HG03460 (cell line): ENCODE measurements around the gene SCT.

ENCODE experiments used
- ATAC-seq: cut with Tn5 transposase; IDR thresholded peaks from one replicate; pipeline ENCODE4 v1.9.1; 2021; ENCODE audit not compliant: unreplicated experiment

The SCT gene

DNA sequence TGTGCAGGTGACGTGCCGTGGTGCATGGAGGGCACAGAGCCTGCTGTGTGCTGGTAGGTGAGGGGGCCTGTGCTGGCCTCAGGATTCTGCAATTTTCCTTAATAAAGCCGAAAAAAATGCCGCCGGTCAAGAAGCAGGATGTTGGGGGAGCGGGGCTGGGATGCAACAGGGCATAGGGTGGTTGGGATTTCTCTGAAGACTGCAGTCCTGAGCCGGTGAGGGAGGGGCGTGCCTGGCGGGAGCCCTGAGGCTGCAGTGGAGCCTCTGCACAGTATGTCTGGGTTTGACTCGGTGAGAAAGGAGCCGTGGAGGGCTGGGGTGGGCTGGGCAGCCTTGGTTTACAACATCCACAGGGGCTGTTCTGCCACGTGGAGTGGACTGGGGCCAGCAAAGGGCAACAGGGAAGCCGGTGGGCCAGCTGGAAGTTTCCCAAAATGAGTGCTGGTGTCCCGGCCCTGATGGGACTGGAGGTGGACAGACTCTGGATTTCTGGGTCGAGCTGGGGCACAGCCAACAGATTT, 3.6 kb downstream of the SCT start:
- no peak for ATAC-seq

DNA sequence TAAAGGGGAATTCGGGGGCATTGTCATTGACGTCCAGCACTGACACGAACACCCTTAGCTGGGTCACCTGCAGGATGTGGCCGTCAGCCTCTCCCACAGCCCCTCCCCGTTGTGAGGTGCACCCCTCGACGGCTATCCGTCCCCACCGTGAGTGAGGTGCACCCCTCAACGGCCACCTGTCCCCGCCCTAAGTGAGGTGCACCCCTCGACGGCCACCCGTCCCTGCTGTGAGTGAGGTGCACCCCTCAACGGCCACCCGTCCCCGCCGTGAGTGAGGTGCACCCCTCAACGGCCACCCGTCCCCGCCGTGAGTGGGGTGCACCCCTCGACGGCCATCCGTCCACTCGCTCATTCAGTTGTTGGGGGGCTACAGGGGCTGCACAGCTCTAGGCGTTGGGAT, 5.1 kb downstream of the SCT start:
- ATAC-seq, result no peak

DNA sequence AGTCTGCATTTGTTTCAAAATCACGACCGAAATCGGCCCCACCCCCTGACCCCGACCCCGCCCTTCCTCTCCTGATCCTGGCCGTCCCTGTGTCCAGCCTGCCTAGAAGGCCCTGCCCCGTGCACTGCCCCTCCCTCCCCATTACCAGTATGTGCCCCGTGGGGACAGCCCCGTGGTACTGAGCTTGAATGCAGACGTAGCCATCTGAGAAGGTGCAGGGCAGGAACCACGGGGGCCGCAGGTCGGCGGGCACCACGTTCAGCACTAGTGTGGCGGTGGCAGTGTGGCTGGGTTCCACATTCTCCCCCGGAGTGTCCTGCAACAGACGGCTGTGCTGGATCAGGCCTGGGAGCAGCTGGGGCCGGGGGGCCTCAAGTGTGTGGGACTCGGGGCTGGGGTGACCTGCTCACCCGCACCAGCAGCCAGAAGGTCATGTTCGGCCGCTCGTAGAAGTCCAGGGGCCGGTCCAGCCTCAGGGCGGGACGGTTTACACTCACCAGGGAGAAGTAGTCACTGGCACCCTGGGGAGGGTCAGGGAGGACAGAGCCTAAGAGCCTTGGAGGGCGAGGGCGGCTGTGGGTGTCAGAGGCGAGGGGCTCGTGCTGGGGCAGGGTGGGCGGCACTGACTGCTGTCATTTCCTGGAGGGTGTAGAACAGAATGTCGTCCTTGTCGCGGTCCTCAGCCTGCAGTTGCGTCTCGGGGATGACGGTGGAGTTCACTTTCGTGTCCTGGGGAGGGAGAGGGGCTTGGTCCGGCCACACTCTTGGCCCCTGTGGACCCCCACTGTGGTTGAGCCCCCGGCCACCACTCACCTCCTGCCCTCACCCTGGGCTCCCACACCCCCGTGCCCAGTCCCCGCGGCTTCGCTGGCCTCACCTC, 5.8 kb downstream of the SCT start:
- ATAC-seq, result no peak

DNA sequence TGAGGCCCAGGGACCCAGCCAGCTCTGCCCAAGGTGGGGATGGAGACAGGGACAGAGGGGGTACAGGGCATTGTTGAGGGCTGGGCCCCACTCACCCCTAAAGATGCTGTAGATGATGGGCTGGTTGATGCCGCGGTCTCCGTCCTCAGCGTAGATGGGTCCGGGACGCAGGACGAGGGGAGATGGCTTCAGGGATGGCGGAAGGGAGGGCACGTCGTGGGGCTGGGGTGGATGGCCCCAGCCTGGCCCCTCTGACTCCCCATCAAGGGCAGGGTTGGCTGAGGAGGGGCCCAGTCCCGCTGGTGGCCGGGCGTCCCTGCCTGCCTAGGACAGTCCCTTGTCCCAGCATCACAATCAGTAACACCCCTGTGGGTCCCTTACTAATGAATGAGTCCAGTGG, 6.8 kb downstream of the SCT start:
- ATAC-seq, result no peak

- no peak for ATAC-seq
Measured at GRCh38 chr11:619628-620050, 7.3 kb downstream of the SCT start.

GRCh38 chr11:618856-619627, 7.9 kb downstream of the SCT start:
- ATAC-seq, result no peak

GRCh38 chr11:617912-618682, 8.9 kb downstream of the SCT start:
- ATAC-seq, result no peak

- no peak for ATAC-seq
Measured at GRCh38 chr11:617199-617911, 9.6 kb downstream of the SCT start.

DNA sequence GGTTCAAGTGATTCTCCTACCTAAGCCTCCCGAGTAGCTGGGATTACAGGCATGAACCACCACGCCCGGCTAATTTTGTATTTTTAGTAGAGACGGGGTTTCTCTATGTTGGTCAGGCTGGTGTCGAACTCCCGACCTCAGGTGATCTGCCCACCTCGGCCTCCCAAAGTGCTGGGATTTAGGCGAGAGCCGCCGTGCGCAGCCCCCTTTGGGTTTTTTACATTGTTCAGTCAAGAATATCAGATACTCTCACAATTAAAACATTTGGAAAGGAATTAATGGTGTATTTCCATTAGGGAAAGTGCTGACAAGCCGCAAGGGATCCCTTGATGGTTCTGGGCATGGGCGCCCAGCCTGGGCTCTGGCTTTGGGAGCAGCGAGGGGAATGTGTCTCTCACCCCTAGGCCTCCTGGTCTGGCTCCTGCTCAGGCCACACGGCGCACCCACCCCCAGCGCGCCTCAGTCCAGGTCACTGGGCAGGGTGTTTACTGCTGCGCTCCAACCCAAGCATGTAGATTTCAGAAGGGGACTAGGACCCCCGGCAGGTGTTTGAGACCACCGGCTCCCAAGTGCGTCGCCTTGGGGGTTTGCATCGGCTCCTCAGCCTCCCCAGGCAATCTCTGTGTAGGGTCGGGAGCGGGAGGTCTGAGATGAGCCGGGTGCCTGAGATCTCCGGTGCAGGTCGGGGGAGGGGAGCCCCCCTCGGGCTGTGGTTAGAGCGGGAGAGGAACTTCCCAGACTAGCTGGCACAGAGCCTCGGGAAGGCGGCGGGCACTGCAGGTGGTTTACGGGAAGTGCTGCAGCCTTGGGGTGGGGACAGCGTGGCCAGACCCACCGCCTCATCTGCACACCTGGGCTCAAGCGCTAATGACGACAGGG, 10.4 kb downstream of the SCT start:
- ATAC-seq, result no peak

DNA sequence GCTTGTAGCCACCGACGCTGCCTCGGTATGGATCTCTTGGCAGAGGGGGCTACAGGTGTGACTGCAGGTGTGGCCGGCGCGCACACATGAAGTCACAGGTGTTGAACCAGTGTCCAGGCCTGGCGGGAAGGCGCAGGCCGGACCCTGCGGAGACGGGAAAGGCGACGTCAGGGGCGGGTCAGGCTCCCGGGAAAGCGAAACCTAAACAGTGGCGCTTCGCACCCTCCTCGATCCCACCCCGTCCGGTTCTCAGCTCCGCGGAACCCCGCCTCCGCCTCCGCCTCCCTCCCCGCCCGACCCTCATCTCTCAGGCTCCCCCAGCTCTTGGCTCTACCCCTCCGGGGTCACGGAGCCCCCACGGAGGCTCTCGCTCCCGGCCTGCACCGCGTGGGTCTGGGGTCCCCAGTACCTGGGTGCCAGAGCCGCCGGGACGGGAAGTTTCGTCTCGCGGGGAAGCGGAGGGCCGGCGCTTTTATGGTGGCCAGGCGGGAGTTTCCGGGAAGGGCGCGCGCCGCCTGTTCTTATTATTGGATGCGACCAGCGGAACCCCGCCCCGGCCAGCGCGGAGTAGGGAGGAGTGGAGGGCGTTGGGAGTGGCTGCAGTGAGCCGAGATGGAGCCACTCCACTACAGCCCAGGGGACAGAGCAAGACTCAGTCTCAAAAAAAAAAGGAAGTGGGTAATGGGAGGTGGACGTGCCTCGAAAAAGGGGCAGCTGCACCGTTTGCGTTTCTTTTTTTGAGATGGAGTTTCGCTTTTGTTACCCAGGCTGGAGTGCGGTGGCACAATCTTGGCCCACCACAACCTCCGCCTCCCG, 11.3 kb downstream of the SCT start, which contains the start of gene IRF7:
Gene IRF7 (minus strand): TSS at position 447 of the 816 bp plus-strand sequence. CDS start 586 bp downstream, outside the sequence.
- ATAC-seq, result peak; percentile 79

GRCh38 chr11:614623-615503, 12.1 kb downstream of the SCT start:
- no peak for ATAC-seq

GRCh38 chr11:614021-614622, 12.9 kb downstream of the SCT start:
- no peak for ATAC-seq

GRCh38 chr11:613369-613968, 13.5 kb downstream of the SCT start:
- no peak for ATAC-seq

DNA sequence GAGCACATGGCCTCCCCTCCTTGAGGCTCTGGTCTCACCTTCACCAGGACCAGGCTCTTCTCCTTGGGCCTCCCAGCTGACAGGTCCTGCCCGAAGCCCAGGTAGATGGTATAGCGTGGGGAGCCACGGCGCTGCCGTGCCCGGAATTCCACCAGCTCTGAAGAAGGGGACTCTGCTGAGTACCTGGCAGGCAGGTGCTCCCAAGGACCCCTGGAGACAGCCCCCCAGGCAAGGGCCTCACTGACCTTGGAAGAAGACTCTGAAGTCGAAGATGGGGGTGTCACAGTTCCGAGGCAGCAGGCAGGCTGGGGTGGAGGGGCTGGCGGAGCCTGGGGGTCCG, 14.1 kb downstream of the SCT start:
- ATAC-seq, result no peak

DNA sequence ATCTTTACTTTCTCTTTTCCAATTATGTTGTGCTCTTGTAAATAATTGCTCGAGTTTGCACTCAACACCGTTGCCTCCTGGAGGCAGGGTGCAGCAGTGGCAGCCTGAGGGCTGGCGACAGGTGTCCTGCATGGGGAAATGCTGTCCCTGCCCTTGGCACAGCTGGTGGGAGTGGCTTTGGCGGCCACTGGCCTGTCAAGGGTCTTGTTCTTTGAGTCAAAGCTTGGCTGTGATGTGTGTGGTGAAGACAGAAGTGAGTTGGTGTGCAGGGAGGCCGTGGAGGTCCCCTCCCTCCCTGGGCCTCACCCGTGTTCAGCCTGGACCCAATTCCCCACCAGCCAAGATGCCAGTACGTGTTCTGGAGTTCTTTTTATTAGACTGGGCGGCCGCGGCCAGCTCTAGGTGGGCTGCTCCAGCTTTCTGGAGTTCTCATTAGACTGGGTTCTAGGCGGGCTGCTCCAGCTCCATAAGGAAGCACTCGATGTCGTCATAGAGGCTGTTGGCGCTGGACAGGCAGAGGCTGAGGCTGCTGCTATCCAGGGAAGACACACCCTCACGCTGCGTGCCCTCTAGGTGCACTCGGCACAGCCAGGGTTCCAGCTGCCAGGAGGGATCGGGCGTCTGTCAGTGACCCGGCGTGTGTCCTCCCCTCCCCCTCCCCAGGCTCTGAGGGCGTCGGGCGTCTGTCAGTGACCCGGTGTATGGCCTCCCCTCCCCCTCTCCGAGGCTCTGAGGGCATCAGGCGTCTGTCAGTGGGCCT, 14.6 kb downstream of the SCT start:
- no peak for ATAC-seq
